Effector CD4-positive, alpha-beta T cell (primary cell): ENCODE results near the gene CLDN10.

Experiments
- DNase-seq: peaks from one replicate; pipeline ENCODE4 v3.0.0-alpha.2; 2020

CLDN10 gene

DNA sequence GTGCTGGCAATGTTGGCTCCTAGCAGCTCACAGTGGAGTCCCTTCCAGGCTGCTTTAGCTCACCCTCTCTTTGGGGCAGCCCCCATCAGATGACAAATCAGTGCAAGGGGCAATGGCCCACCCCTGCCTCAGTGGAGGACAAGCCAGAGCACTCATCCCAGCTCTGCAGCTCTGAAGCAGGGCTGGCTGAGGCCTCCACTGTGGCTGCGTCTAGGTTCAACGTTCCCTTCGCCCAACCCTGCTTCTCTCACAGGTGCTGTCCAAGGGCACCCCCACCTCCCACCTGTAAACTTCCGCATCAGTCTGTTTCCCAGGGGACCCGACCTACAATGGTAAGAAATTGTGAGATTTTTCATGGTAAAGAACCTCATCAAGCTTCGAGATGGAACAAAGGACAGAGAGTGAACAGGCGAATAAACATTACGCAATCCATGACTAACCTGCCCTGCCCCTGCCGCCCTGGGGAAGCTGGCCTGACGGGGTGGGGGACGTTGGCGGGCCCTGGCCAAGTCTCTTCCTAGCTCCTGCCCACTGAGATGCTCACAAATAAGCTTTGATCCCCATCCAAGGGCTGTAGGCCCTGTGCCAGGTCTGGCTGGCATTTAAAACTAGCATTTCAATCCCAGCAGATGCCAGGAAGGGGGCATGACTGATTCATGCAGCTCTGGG is 51.5 kb downstream of the CLDN10 start:
- no peak for DNase-seq

DNA sequence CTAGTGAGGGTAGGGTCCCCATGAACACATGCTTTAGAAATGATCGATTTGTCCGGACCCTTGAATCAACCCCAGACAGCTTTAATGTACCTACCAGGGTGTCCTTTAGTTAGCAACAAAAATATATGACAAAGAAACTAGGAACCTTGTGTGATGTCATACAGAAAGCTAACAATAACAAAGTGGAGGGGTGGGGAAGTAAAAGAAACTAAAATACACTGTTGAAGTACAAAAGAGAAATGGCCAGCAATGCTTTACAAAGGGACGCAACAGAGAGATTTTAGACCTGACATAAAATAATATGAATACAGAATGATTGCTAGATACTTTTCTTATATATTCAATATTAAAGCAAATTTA is 52.0 kb downstream of the CLDN10 start:
- no peak for DNase-seq

DNA sequence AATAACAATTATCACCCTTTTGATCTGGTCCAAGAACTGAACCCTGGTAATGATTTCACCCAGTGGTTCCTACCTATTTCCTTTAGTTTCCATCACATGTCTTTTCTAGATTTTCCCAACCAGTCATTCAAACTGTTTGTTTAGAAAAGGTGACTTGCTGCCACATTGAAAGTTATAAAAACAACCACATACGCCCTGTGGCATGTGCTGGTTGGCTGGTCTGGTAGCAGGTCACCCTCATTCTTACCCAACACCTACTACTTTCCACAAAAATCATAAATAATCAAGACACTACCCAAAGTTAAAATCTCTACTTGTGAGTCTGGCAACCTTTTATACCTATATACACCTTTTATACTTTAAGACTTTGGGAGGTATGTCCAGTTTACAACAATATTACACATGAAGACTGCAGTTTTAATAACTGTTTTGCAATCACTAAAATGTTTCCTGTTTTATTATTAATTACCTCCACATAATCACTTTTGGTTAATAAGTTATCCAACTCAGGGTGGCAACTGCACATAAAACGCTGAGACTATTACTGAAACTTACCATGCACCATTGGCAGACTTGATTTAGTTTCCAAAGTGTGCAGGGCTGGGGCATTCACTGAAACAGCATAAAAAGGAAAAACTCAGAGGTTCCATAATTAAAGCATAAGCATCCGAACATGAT is 53.1 kb downstream of the CLDN10 start:
- no peak for DNase-seq

DNA sequence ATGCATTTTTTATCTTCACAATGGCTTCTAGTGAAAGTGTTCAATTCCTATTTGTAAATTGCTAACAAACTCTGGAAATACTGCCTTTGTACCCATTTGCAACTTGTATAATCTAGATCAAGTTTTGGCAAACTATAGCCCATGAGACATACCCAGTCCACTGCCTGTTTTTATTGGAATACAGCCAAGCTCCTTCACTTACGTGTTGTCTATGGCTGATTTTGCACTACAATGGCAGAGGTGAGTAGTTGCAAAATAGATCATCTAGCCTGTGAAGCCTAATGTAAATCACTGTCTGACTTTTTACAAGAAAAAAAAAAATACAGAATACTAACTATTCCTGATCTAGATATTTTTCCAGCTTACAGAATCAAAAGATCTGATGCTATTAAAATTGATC is 54.8 kb downstream of the CLDN10 start:
- no peak for DNase-seq

DNA sequence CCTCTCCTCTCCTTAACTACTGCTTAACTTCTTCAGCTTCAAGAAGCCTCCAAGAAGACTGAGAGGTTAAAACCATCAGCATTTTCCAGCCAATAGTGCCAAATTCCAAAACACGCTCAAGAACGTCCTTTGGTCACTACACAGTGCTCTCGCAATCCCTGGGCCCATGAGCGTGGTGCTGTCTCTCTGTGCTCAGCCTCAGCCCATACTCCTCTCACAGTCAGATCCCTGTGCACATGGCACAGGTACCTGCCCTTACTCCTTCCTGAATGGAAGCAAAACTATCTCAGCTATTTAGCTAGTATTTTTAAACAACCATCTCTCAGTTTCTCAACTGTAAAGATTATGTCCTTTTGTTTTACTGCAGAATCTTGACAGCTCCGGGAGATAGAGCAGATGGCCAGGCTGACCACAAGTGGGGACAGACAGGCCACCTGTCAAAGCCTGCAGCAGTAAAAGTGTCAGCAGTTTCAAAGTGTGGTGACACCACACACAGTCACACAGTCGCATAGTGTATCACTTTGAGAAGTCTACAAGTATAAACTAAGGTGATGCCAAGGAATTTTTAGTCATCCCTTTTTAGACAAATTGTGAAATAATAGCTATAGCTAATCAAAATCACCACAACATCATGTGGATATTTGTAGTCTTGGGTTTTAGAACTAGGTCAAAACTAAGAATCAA is 56.3 kb downstream of the CLDN10 start:
- DNase-seq = no peak

DNA sequence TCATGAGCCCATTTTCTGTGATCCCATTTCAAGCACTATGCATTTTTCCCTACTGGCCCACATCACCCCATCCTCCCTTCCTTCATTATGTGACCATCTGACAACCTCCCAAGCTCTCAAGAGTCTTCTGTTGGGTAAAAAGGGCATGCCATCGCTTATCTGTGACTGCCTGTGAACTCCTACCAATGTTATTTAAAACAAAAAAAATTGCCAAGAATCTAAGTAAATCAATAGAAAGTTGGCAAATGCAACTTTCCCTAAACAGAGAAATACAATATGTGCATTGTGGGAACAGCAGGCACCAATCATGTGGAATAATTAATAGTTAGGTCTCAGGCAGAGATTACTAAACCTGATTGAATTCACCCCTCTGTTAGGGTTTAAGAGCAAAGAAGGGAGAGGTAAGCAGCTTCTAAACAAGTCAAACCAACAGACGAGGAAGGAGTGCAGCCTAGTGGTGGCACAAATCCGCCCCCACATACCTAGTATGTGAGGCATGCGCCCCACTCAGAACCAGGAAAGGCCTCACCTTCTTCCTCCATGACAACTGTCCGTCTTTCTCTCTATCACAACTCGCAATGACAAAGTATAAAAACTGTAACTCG is 62.2 kb downstream of the CLDN10 start:
- DNase-seq = no peak

DNA sequence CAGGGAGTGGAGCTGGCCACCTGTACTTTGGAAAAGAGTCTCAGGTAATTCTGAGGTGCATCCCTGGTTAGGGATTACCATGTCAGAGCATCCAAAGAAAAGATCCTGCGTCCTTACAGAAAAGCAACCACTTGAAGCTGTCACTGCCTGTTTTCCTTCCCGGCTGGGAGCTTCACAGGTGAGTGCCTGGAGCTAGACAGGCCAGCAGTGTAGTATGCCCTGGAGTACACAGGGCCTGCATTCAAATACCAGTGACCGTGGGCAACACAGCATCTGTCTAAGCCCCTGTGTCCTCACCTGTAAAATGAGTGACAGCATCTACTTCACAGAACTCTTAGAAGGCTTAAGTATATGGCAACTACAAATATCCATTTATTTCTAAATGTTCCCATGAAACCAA is 63.0 kb downstream of the CLDN10 start:
- no peak for DNase-seq

DNA sequence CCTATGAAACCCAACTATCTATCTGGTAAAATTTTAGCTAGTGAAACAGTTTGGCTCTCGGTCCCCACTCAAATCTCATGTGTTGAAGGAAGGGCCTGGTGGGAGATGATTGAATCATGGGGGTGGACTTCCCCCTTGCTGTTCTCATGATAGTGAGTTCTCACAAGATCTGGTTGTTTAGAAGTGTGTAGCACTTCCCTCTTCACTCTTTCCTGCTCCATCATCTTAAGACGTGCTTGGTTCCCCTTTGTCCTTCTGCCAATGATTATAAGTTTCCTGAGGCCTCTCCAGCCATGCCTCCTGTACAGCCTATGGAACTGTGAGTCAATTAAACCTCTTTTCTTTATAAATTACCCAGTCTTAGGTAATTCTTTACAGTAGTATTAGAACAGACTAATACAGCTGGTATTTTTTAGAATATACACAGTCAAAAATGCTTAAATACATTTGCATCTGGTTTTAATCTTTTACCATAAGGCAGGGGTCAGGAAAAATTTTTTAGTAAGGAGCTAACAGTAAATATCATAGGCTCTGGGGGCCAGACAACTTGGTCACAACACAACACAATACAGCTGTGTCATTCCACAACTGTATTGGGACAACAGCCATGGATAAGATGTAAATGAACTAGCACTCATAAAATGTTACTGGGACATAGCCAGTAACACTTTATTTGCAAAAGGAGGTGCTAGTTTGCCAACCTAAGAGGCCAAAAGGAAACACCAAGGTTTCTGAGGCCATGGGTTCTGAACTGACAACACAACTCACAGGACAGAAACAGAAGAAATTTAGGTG is 67.7 kb downstream of the CLDN10 start:
- no peak for DNase-seq

DNA sequence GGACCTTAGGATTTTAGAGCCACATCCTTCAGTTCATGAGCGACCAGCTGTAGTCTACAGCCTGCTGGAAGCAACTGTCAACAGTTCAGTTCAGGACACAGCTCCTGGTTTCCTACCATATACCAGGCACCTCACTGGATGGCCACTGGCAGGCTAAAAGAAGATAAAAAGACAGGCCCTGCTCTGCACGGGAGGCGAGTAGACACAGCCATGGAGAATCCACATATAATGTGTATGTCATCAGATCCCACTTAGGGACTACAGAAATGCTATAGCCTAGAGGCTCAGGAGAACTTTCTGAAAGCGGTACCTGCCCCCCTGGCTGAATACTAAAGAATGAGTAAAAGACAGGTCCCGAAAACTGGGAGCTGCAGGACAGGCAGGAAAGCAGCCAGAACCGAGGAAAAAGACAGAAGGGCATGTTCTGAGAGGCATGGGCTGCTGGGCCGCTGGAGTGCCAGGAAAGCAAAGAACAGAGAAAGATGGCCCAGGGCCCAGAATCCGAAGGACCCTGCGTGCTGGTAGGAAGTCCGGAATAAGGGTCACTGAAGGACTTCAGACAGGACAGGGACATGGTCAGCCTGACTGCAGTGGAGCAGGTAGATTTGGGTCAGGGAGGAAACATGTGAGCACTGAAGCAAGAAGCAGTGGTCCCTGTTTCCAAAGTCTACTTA is 68.4 kb downstream of the CLDN10 start:
- no peak for DNase-seq

DNA sequence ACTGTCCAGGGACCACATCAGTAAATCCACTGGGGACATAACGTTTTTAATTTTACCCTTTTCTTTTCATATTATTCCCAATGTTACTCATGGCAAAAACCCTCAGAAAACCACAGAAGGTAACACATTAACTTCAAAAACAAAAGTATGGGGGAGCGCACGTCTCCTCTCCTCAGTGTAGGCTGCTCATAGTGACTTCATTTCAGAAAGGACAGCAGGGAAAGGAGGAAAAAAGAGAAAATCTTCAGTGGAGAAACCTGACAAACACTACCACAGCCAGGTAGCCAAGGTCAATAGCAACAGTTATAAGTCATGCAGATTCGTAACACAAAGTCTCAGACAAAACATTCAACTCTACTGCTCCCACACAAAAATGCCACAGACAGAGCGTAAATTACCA is 70.6 kb downstream of the CLDN10 start:
- no peak for DNase-seq

DNA sequence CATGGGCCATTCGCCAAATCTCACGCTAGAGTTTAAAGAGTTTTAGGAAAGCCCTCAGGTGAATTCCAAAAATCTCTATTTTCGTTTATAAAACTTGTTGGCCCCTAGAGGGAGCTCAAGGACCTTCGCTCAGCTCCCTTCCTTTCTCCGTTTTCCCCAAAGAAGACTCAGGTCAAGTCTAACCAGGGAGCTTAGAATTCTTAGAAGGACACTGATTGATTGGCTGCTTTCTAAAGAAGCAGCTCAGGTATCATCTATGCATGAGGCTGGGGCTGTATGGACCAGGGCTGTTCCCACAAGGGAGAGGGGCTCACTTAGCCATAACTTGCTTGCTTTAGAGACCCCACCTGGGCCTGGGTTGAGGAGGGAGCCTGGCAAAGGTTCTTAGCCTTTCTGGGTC is 71.5 kb downstream of the CLDN10 start:
- DNase-seq = no peak

DNA sequence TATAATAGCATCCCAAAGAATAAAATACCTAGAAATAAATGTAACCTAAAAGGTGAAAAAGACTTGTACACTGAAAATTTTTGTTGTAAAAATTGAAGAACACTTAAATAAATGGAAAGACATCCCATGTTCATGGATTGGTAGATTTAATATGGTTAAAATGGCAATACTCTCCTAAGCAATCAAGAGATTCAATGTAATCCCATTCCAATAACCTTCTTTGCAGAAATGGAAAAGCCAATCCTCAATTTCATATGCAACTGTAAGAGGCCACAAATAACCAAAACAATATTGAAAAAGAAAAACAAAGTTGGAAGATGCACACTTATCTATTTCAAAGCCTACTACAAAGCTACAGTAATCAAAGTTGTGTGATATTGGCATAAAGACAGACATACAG is 74.2 kb downstream of the CLDN10 start:
- DNase-seq = no peak

DNA sequence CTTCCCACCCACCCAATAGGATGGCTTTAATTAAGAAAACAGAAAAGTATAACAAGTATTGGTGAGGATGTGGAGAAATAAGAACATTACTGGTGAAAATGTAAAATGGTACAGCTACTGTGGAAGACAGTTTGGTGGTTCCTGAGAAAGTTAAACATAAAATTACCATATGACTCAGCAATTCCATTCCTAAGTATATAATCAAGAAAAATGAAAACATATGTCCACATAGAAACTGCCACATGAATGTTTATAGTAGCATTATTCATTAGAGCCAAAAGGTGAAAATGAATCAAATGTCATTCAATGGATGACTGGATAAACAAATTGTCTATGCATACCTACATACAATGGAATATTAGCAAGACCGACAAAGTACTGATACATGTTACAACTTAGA is 75.1 kb downstream of the CLDN10 start:
- no peak for DNase-seq

DNA sequence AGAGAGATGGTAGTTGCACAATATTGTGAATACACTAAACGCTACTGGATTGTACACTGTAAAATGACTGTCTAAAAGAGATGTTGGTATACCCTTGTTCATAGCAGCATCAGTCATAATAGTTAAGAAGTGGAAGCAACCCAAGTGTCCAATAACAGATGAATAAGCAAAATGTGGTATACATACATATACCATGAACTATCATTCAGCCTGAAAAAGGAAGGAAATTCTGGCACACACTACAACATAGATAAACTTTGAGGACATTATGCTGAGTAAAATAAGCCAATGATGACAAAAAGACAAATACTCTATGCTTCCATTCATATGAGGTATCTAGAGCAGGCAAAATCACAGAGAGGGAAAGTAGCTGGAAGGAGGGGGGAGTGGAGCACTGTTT is 76.0 kb downstream of the CLDN10 start:
- DNase-seq = no peak

DNA sequence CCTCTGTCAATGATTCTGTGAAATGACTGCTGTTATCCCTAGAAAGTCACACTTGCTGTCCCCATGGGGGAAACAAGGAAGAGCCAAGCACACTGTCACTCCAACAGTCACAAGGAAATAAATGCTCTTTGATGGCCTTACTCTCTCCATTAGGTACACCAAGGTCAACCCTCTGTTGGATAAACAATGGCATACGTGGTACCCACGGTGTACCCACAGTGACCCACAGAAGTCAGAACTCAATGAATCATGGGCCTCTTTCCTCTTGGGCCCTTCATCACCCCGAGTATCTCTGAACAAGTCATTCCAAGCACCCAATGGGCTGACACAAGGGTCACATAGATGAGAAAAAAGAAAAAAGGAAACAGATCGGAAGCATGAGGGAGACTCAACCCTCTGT is 76.6 kb downstream of the CLDN10 start:
- no peak for DNase-seq
